Cardiac muscle cell (in vitro differentiated cells and primary cell): ENCODE results near the gene PARD3. TPM values are rescaled to one million over a fixed set of nuclear protein-coding genes. Genes with fewer than 3 reads are reported as not detected.

Experiments used
- DNase-seq, 2 donors: peaks; one replicate each; pipeline versions ENCODE4 v3.0.0 to v3.0.0-alpha.2; 2010 to 2017; ENCODE audit warnings: low read depth in 1 of 2, low spot score in 1 of 2
- H3K27ac ChIP-seq: fragments of 200-600 bp; sonication (generic); 2 replicates; pipeline ENCODE4 v1.5.1; 2016
- H3K27me3 ChIP-seq: fragments of 200-600 bp; sonication (generic); 2 replicates; pipeline ENCODE4 v1.6.0; 2016; ENCODE audit warnings: control low read depth
- H3K36me3 ChIP-seq: fragments of 200-600 bp; sonication (generic); 2 replicates; pipeline ENCODE4 v1.5.1; 2016; ENCODE audit warnings: control low read depth
- H3K4me1 ChIP-seq: fragments of 200-600 bp; sonication (generic); 2 replicates; pipeline ENCODE4 v1.8.1; 2017; ENCODE audit warnings: low read depth, mild to moderate bottlenecking, mixed run types
- H3K4me3 ChIP-seq: fragments of 200-600 bp; sonication (generic); 2 replicates; pipeline ENCODE4 v1.5.1; 2016; ENCODE audit warnings: mild to moderate bottlenecking
- H3K9me3 ChIP-seq: fragments of 200-600 bp; sonication (generic); 2 replicates; pipeline ENCODE4 v1.5.1; 2017; ENCODE audit warnings: low read depth, mild to moderate bottlenecking, control low read depth
- polyA plus RNA-seq: library from polyadenylated mRNA; unstranded; fragments of >200 nt; fragmentation: Nextera tagmentation; extraction: Ambion mirVana; gene quantifications from 2 replicates; pipeline ENCODE4 v1.2.1, GENCODE V29; 2016
- total RNA-seq: library from RNA; depleted of rRNA; stranded (reverse); fragments of >200 nt; gene quantifications from 2 replicates; pipeline ENCODE4 v1.2.3, GENCODE V29; 2016
- TF ChIP-seq, protein P1 (sequence below): IDR thresholded peaks from 2 replicates; pipeline ENCODE4 v1.5.1; 2012; ENCODE audit warnings: low read depth, mild to moderate bottlenecking, low read length

Gene PARD3
- total and polyA plus RNA-seq, 2 experiments from 2014 or later: 36.5 to 64.8 TPM

GRCh38 chr10:34587002-34587679 lies 228.0 kb downstream of the PARD3 start:
- H3K9me3 ChIP-seq: no peaks in the 10 kb centered on the region
- H3K27me3 ChIP-seq: no peaks in the 10 kb centered on the region
- H3K4me3 ChIP-seq: no peak overlapping the region
- DNase-seq: no peak
- H3K4me1 ChIP-seq: peaks cover 11% of the 10 kb centered on the region
- no peaks in the 10 kb centered on the region for H3K36me3 ChIP-seq
- TF ChIP-seq, protein P1, sequence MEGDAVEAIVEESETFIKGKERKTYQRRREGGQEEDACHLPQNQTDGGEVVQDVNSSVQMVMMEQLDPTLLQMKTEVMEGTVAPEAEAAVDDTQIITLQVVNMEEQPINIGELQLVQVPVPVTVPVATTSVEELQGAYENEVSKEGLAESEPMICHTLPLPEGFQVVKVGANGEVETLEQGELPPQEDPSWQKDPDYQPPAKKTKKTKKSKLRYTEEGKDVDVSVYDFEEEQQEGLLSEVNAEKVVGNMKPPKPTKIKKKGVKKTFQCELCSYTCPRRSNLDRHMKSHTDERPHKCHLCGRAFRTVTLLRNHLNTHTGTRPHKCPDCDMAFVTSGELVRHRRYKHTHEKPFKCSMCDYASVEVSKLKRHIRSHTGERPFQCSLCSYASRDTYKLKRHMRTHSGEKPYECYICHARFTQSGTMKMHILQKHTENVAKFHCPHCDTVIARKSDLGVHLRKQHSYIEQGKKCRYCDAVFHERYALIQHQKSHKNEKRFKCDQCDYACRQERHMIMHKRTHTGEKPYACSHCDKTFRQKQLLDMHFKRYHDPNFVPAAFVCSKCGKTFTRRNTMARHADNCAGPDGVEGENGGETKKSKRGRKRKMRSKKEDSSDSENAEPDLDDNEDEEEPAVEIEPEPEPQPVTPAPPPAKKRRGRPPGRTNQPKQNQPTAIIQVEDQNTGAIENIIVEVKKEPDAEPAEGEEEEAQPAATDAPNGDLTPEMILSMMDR: no peak
- H3K27ac ChIP-seq: no peak overlapping the region

DNA sequence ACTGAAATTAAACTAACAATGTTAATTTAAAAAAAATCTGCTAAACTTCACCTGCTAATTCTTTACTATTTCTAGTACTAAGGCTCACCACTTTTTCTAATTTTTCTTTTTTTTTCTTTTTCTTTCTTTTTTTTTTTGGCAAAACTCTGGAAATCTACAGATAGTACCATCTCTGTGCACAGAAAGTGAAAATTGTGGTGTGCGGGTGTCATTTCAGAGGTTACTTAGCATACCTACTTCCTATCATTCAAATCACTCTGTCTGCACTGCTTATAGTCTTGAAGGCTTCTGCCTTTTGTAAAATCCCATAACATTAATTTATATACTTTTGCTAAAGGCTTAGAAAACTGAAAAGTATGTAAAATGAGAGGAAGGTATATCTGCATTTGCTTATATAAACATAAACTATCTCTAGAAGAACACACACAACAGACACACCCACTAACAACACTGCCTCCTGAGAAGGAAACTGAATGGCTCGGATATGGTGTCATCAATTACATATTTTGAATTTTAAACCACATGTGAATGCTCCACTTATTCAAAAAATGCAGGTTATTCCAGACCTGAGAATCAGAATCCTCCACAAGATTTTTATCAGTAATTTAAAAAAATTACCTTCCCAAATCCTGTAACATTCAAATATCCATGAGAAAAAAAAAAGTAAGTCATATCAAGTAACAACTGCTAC lies 229.5 kb downstream of the PARD3 start:
- TF ChIP-seq, protein P1: no peak

DNA sequence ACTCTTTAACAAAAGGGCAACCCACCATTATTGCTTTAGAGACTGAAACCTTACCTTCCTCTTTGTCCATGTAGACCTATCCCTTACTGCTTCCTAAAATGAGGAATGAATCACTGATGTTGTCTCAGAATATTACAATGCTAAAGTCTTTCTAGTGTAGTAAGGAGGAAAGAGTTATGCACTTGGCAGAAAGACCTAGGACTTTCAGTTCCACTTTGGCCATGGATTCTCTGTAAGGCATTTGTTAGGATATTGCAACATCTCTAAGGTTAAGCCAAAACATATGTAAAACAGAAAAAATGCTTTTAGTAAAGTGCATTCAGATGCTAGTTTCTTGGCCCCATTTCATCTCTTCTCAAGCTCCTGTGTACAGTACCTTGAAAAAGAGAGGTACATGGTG lies 230.9 kb downstream of the PARD3 start:
- peak in 1 of 2 donors; percentile 93 for DNase-seq
- H3K27ac ChIP-seq: no peak overlapping the region

More for the DNA sequence above, 229.5 kb downstream of the PARD3 start:
- Histone ChIP-seq H3K4me1 (peaks cover 11% of the 10 kb centered on the region), H3K36me3 (no peaks in the 10 kb centered on the region), H3K27me3 (no peaks in the 10 kb centered on the region), H3K9me3 (no peaks in the 10 kb centered on the region), H3K4me3 (no peak overlapping the region), H3K27ac (no peak overlapping the region)
- no peak for DNase-seq

GRCh38 chr10:34581801-34582532 lies 233.1 kb downstream of the PARD3 start:
- Histone ChIP-seq H3K4me3 (no peak overlapping the region), H3K36me3 (no peaks in the 10 kb centered on the region), H3K27me3 (no peaks in the 10 kb centered on the region), H3K27ac (no peak overlapping the region), H3K9me3 (no peaks in the 10 kb centered on the region), H3K4me1 (peaks cover 14% of the 10 kb centered on the region)
- TF ChIP-seq, protein P1: no peak
- DNase-seq: peak in 1 of 2 donors; percentile 70

More for the DNA sequence above, 230.9 kb downstream of the PARD3 start:
- H3K36me3 ChIP-seq: no peaks in the 10 kb centered on the region
- TF ChIP-seq, protein P1: no peak
- peaks cover 11% of the 10 kb centered on the region for H3K4me1 ChIP-seq
- H3K4me3 ChIP-seq: no peak overlapping the region
- H3K9me3 ChIP-seq: no peaks in the 10 kb centered on the region
- no peaks in the 10 kb centered on the region for H3K27me3 ChIP-seq

DNA sequence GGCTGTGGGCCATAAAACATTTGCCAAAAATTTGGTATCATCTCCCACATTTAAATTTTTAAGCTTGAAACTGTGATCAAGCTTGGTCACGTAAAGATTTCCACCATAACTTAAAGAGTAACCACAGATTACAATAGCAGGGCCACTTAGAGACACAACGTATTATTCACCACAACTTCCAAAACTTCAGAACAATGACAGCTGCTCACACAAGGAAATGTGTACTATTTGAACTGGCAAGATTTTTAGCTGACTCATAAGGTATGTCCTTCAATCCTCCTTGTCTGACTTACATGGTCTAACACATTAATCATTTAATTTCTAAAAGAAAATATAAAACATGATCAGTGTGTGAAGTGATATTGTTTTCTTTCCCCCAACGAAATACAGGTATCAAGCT lies 234.5 kb downstream of the PARD3 start:
- peak in 1 of 2 donors; percentile 68 for DNase-seq
- H3K36me3 ChIP-seq: no peaks in the 10 kb centered on the region
- no peaks in the 10 kb centered on the region for H3K27me3 ChIP-seq
- TF ChIP-seq, protein P1: no peak
- H3K4me1 ChIP-seq: peaks cover 20% of the 10 kb centered on the region
- H3K27ac ChIP-seq: no peak overlapping the region
- H3K4me3 ChIP-seq: no peak overlapping the region
- no peaks in the 10 kb centered on the region for H3K9me3 ChIP-seq
